MCF 10A (cell line): ENCODE results near the gene EPB41L3. TPM values are rescaled to one million over a fixed set of nuclear protein-coding genes. Genes with fewer than 3 reads are reported as not detected.

ENCODE experiments used
- BruUV-seq: library from RNA; stranded (reverse); fragments of 400-500 nt; replicated peaks from 2 replicates; lab custom pipeline; 2021; lab: Mats Ljungman, UMichigan
- CTCF ChIA-PET: fragments of 300-600 bp; sonication (Branson Sonifier 250); formaldehyde crosslinking; extraction: SDS; loops from one replicate; lab custom pipeline; 2021; ENCODE audit warnings: antibody characterized with exemption, inconsistent platforms; lab: Yijun Ruan, JAX
- POLR2A ChIA-PET: fragments of 300-600, 350-650 bp; sonication (Branson Sonifier 250); formaldehyde crosslinking; extraction: SDS; loops from one replicate; lab custom pipeline; 2020; ENCODE audit warnings: antibody characterized with exemption, inconsistent platforms; lab: Yijun Ruan, JAX
- DNase-seq: peaks from one replicate; pipeline ENCODE4 v3.0.0-alpha.2; 2018; ENCODE audit not compliant: unreplicated experiment
- H3K27ac Mint-ChIP-seq: one replicate; pipeline ENCODE4 v1.8.0; 2022; ENCODE audit warnings: mild to moderate bottlenecking, low read depth, mixed read lengths; ENCODE audit not compliant: unreplicated experiment
- H3K27me3 Mint-ChIP-seq: one replicate; pipeline ENCODE4 v1.8.0; 2022; ENCODE audit warnings: mixed read lengths; ENCODE audit not compliant: insufficient read depth, unreplicated experiment
- H3K36me3 Mint-ChIP-seq: one replicate; pipeline ENCODE4 v1.8.0; 2022; ENCODE audit warnings: mild to moderate bottlenecking, moderate library complexity, mixed read lengths; ENCODE audit not compliant: insufficient read depth, unreplicated experiment
- H3K4me1 Mint-ChIP-seq: one replicate; pipeline ENCODE4 v1.8.0; 2022; ENCODE audit warnings: mixed read lengths; ENCODE audit not compliant: insufficient read depth, unreplicated experiment
- H3K4me3 Mint-ChIP-seq: one replicate; pipeline ENCODE4 v1.8.0; 2022; ENCODE audit warnings: mild to moderate bottlenecking, moderate library complexity, mixed read lengths; ENCODE audit not compliant: unreplicated experiment
- H3K9me3 Mint-ChIP-seq: one replicate; pipeline ENCODE4 v1.8.0; 2022; ENCODE audit warnings: mixed read lengths; ENCODE audit not compliant: unreplicated experiment
- CTCF ChIP-seq: fragments of 200-600 bp; IDR thresholded peaks from one replicate; pipeline ENCODE4 v1.8.0; 2022; ENCODE audit warnings: antibody characterized with exemption, mild to moderate bottlenecking; ENCODE audit not compliant: unreplicated experiment
- intact Hi-C: fragments of 100-400 bp; cut with micrococcal nuclease; formaldehyde crosslinking; loops from 2 replicates; pipeline ENCODE4 v1.14.1; 2022
- total RNA-seq: library from RNA; stranded (reverse); gene quantifications from 2 replicates; pipeline ENCODE4 v1.2.3, GENCODE V29; 2022

EPB41L3 gene
- total RNA-seq, 1 experiment from 2014 or later, result not detected

DNA sequence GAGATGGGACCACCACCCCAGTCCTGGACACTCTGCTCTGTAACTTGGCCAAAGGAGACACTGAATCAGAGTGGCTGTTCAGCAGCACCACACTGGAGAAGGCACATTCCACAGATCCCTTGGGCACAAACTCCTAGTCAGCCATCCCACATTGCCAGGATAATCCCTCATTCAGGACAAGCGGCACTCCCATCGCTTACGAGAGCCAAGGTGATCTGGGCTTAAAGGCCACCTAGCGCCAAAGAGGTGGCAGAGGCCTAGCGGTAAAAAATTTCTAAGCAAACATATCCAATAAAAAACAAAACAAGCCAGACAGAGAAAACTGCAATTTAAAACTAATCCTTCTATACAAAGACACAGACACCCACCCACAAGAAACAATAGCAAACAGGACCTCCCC is 62.2 kb downstream of the EPB41L3 start:
- no TSS peak for BruUV-seq
- intact Hi-C loops, result no loop called here
- Mint-ChIP-seq H3K27ac (no peak overlapping the region), H3K27me3 (no peaks in the 10 kb centered on the region), H3K36me3 (no peaks in the 10 kb centered on the region), H3K9me3 (peaks cover 10% of the 10 kb centered on the region), H3K4me3 (no peak overlapping the region), H3K4me1 (peaks cover 7% of the 10 kb centered on the region)
- no peak for TF ChIP-seq CTCF
- DNase-seq, result no peak
- POLR2A ChIA-PET, result no interaction called here
- CTCF ChIA-PET, result no interaction called here

- no peaks in the 10 kb centered on the region for H3K27me3 Mint-ChIP-seq
- no peak overlapping the region for H3K4me3 Mint-ChIP-seq
- DNase-seq, result no peak
- CTCF ChIA-PET, result no interaction called here
- intact Hi-C loops, result no loop called here
- H3K36me3 Mint-ChIP-seq, result no peaks in the 10 kb centered on the region
- H3K27ac Mint-ChIP-seq, result no peak overlapping the region
- H3K9me3 Mint-ChIP-seq, result no peaks in the 10 kb centered on the region
- POLR2A ChIA-PET, result no interaction called here
- no TSS peak for BruUV-seq
- H3K4me1 Mint-ChIP-seq, result peaks cover 7% of the 10 kb centered on the region
- TF ChIP-seq CTCF, result no peak
Measured at GRCh38 chr18:5478261-5478660, 65.5 kb downstream of the EPB41L3 start.

DNA sequence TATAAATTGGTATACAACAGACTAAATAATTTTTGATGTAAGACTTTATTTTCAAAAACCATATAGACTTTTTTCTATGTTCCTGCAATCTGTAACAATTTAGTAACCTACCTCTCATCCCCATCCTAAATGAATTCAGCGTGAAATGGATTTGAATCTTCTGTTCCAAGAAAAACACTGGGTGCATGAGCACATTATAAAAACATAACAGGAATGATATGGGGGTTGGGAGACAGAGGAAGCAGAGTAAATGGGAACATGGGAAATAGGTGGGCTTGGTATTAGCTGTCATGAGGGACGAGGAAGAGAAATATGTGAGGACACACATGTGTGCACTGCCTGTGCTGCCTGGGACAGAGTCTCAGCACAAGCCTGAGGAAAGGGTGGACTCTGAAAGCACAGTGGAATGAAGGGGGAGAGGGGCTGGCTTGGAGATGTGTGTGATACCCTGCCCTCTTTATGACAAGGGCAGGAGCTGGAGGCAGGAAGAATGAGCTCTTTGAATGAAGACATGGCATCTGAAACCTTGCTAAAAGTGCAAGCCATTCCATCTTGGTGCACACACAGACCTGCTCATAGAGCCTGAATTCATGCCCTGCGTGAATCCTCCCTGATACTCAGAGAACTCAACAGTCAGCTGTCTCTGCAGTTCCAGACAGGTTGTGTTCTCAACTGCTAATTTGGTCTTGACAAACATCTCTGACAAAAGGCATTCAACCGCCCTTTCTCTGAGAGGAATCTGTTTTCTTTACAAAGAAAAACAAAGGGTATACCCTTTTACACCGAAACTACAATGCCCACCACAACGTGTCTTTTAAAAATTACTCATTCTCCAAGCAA is 66.6 kb downstream of the EPB41L3 start:
- intact Hi-C loops, result no loop called here
- ChIA-PET POLR2A (no interaction called here), CTCF (interaction anchor here (0.6 kb wide), 1 partner anchor 16 kb away, joined by 3 read pairs; no protein-coding TSS in a partner anchor)
- DNase-seq, result no peak
- Mint-ChIP-seq H3K27me3 (no peaks in the 10 kb centered on the region), H3K36me3 (no peaks in the 10 kb centered on the region), H3K4me3 (no peak overlapping the region), H3K9me3 (no peaks in the 10 kb centered on the region), H3K4me1 (peaks cover 7% of the 10 kb centered on the region), H3K27ac (no peak overlapping the region)
- BruUV-seq, result no TSS peak
- no peak for TF ChIP-seq CTCF

GRCh38 chr18:5475267-5475666 is 68.5 kb downstream of the EPB41L3 start:
- Mint-ChIP-seq H3K27me3 (no peaks in the 10 kb centered on the region), H3K4me1 (peaks cover 7% of the 10 kb centered on the region), H3K36me3 (no peaks in the 10 kb centered on the region), H3K4me3 (no peak overlapping the region), H3K27ac (no peak overlapping the region), H3K9me3 (no peaks in the 10 kb centered on the region)
- TF ChIP-seq CTCF, result no peak
- no peak for DNase-seq
- CTCF ChIA-PET, result no interaction called here
- intact Hi-C loops, result no loop called here
- POLR2A ChIA-PET, result interaction anchor here (0.6 kb wide), 1 partner anchor 1572 kb away, joined by 3 read pairs; no protein-coding TSS in a partner anchor
- BruUV-seq, result no TSS peak
